ENCODE measurements around the gene SLC1A5. TPM values are rescaled to one million over a fixed set of nuclear protein-coding genes. Genes with fewer than 3 reads are reported as not detected.
A peak's percentile ranks its signal among the peaks of the same experiment; 100 is the strongest.

Gene SLC1A5
- total RNA-seq, 6 experiments from 2014 or later: 1.8 to 8.0 (median 4.4) TPM

GRCh38 chr19:46760363-46760762 is 28.0 kb downstream of the SLC1A5 start:
- no peak for TF ChIP-seq POLR2A (IDR thresholded peaks at IDR 0.05)
- no peak for TF ChIP-seq CTCF (IDR thresholded peaks at IDR 0.05)
- Histone ChIP-seq H3K9me3 (no peaks in the 10 kb centered on the region), H3K4me1 (peaks cover 0 to 12% (median 0%) of the 10 kb centered on the region in 4 donors), H3K4me3 (no peak overlapping the region), H3K27ac (no peak overlapping the region), H3K36me3 (no peaks in the 10 kb centered on the region), H3K27me3 (no peaks in the 10 kb centered on the region)
- DNase-seq: no peak
- no peak for ATAC-seq
- 80% methylated on average over 2 of the region's 5 CpGs for WGBS (ENCODE audit: insufficient coverage, low coverage, low lambda C conversion rate, missing lambda C conversion rate)
- intact Hi-C loops (cut with DNase I): no loop called here

- 60% methylated on average over 5 of the region's 7 CpGs for WGBS (ENCODE audit: insufficient coverage, low coverage, low lambda C conversion rate, missing lambda C conversion rate)
Measured at GRCh38 chr19:46759817-46760333, 28.5 kb downstream of the SLC1A5 start.

GRCh38 chr19:46759206-46759605 is 29.2 kb downstream of the SLC1A5 start:
- 73% methylated on average over 6 of the region's 6 CpGs for WGBS (ENCODE audit: insufficient coverage, low coverage, low lambda C conversion rate, missing lambda C conversion rate)
- no peak for TF ChIP-seq POLR2A (IDR thresholded peaks at IDR 0.05)
- H3K9me3 ChIP-seq: no peaks in the 10 kb centered on the region
- H3K4me3 ChIP-seq: no peak overlapping the region
- peaks cover 0 to 12% (median 0%) of the 10 kb centered on the region in 4 donors for H3K4me1 ChIP-seq
- no peaks in the 10 kb centered on the region for H3K27me3 ChIP-seq
- intact Hi-C loops (cut with DNase I): loop anchor here (5.0 to 10.0 kb wide), 2 partner anchors 83 to 236 kb away; no protein-coding TSS in a partner anchor
- ATAC-seq: no peak
- no peak overlapping the region for H3K27ac ChIP-seq
- no peaks in the 10 kb centered on the region for H3K36me3 ChIP-seq
- no peak for DNase-seq

More at GRCh38 chr19:46759817-46760333, 28.5 kb downstream of the SLC1A5 start:
- DNase-seq (no peak), ATAC-seq (no peak)
- no peaks in the 10 kb centered on the region for H3K36me3 ChIP-seq
- no peaks in the 10 kb centered on the region for H3K27me3 ChIP-seq
- H3K4me3 ChIP-seq: no peak overlapping the region
- H3K4me1 ChIP-seq: peaks cover 0 to 12% (median 0%) of the 10 kb centered on the region in 4 donors
- H3K27ac ChIP-seq: no peak overlapping the region
- H3K9me3 ChIP-seq: no peaks in the 10 kb centered on the region
- intact Hi-C loops (cut with DNase I): loop anchor here (5.0 to 10.0 kb wide), 2 partner anchors 82 to 235 kb away; no protein-coding TSS in a partner anchor
- no peak for TF ChIP-seq POLR2A (IDR thresholded peaks at IDR 0.05)
- no peak for TF ChIP-seq CTCF (IDR thresholded peaks at IDR 0.05)

GRCh38 chr19:46756544-46756888 is 31.9 kb downstream of the SLC1A5 start:
- H3K36me3 ChIP-seq: no peaks in the 10 kb centered on the region
- H3K4me3 ChIP-seq: no peak overlapping the region
- peak in 1 of 3 donors; percentile 52 for DNase-seq
- no peaks in the 10 kb centered on the region for H3K27me3 ChIP-seq
- intact Hi-C loops (cut with DNase I): loop anchor here (5.0 to 10.0 kb wide), 2 partner anchors 86 to 238 kb away; no protein-coding TSS in a partner anchor
- no peak for TF ChIP-seq POLR2A (IDR thresholded peaks at IDR 0.05)
- no peak for TF ChIP-seq CTCF (IDR thresholded peaks at IDR 0.05)
- no peaks in the 10 kb centered on the region for H3K9me3 ChIP-seq
- H3K27ac ChIP-seq: no peak overlapping the region
- WGBS (ENCODE audit: insufficient coverage, low coverage, low lambda C conversion rate, missing lambda C conversion rate): 76% methylated on average over 14 of the region's 30 CpGs
- peaks cover 0 to 10% (median 0%) of the 10 kb centered on the region in 4 donors for H3K4me1 ChIP-seq
- peak in 2 of 4 donors; percentile 3 to 9 for ATAC-seq

GRCh38 chr19:46755853-46756543 is 32.4 kb downstream of the SLC1A5 start:
- peaks cover 0 to 6% (median 0%) of the 10 kb centered on the region in 4 donors for H3K4me1 ChIP-seq
- no peaks in the 10 kb centered on the region for H3K27me3 ChIP-seq
- no CpG with 5 or more reads among the region's 86 CpGs for WGBS (ENCODE audit: insufficient coverage, low coverage, low lambda C conversion rate, missing lambda C conversion rate)
- no peak overlapping the region for H3K4me3 ChIP-seq
- TF ChIP-seq CTCF (IDR thresholded peaks at IDR 0.05): no peak
- no peak for TF ChIP-seq POLR2A (IDR thresholded peaks at IDR 0.05)
- ATAC-seq (no peak), DNase-seq (no peak)
- no peaks in the 10 kb centered on the region for H3K9me3 ChIP-seq
- intact Hi-C loops (cut with DNase I): loop anchor here (5.0 to 10.0 kb wide), 2 partner anchors 86 to 239 kb away; no protein-coding TSS in a partner anchor
- no peaks in the 10 kb centered on the region for H3K36me3 ChIP-seq
- H3K27ac ChIP-seq: peak overlapping the region in 1 of 3 donors; percentile 43
